PC-3 (cell line): ENCODE data around the gene NR2C2. TPM values are rescaled to one million over a fixed set of nuclear protein-coding genes. Genes with fewer than 3 reads are reported as not detected.
A peak's percentile ranks its signal among the peaks of the same experiment; 100 is the strongest.
"Not testable (repeated sequence)": the region's sequence is repeated elsewhere in the genome, so short reads cannot be mapped to it uniquely, and the experiment has no call there.

Experiments
- ATAC-seq: fragments of 200-7000 bp; cut with Tn5 transposase; 2 replicates; pipeline ENCODE4 v1.9.1; 2020; ENCODE audit warnings: mild to moderate bottlenecking, moderate library complexity
- BruUV-seq: library from RNA; stranded (reverse); fragments of 400-500 nt; replicated peaks from 2 replicates; lab custom pipeline; 2021; lab: Mats Ljungman, UMichigan
- CTCF ChIA-PET: fragments of 300-600 bp; sonication (Branson Sonifier 250); formaldehyde crosslinking; loops from one replicate; lab custom pipeline; 2022; ENCODE audit warnings: antibody characterized with exemption; lab: Charles Lee
- POLR2A ChIA-PET: fragments of 300-600 bp; sonication (Branson Sonifier 250); formaldehyde crosslinking; loops from one replicate; lab custom pipeline; 2022; ENCODE audit warnings: antibody characterized with exemption; ENCODE audit not compliant: unreplicated experiment; lab: Charles Lee
- DNase-seq: peaks from one replicate; pipeline ENCODE4 v3.0.0-alpha.2; 2015
- H2AFZ ChIP-seq: fragments of 300-600 bp; sonication (generic); 2 replicates; pipeline ENCODE4 v1.6.0; 2016; ENCODE audit warnings: antibody characterized with exemption, low read length
- H3F3A ChIP-seq: fragments of 300-600 bp; sonication (generic); one replicate; pipeline ENCODE4 v1.6.0; 2017; ENCODE audit warnings: antibody characterized with exemption, low read length, control low read depth, mild to moderate bottlenecking; ENCODE audit not compliant: unreplicated experiment
- H3K27ac ChIP-seq: fragments of 300-600 bp; sonication (generic); 2 replicates; pipeline ENCODE4 v1.5.1; 2016; ENCODE audit warnings: mild to moderate bottlenecking, low read length
- H3K27me3 ChIP-seq: fragments of 300-600 bp; sonication (generic); 2 replicates; pipeline ENCODE4 v1.6.1; 2016; ENCODE audit warnings: low read length, mixed read lengths
- H3K36me3 ChIP-seq: fragments of 300-600 bp; sonication (generic); 2 replicates; pipeline ENCODE4 v1.6.1; 2016; ENCODE audit warnings: low read depth, mixed run types, low read length, mixed read lengths
- H3K4me1 ChIP-seq: fragments of 300-600 bp; sonication (generic); 2 replicates; pipeline ENCODE4 v1.5.1; 2016; ENCODE audit warnings: low read length; ENCODE audit not compliant: insufficient read depth
- H3K4me2 ChIP-seq: fragments of 300-600 bp; sonication (generic); 2 replicates; pipeline ENCODE4 v1.6.0; 2016; ENCODE audit warnings: low read length
- H3K4me3 ChIP-seq: fragments of 300-600 bp; sonication (generic); 2 replicates; pipeline ENCODE4 v1.5.1; 2016; ENCODE audit warnings: mild to moderate bottlenecking, low read length, mixed read lengths
- H3K79me2 ChIP-seq: fragments of 300-600 bp; sonication (generic); 2 replicates; pipeline ENCODE4 v1.6.1; 2017; ENCODE audit warnings: low read length, mixed read lengths
- H3K9ac ChIP-seq: fragments of 300-600 bp; sonication (generic); 2 replicates; pipeline ENCODE4 v1.6.0; 2016; ENCODE audit warnings: mild to moderate bottlenecking, low read length
- H3K9me2 ChIP-seq: fragments of 300-600 bp; sonication (generic); replicated peaks from 2 replicates; pipeline ENCODE4 v1.6.1; 2016; ENCODE audit warnings: mixed run types, low read length, mixed read lengths
- H3K9me3 ChIP-seq: fragments of 300-600 bp; sonication (generic); 2 replicates; pipeline ENCODE4 v1.6.1; 2016; ENCODE audit warnings: low read length, mixed read lengths
- H4K20me1 ChIP-seq: fragments of 300-600 bp; sonication (generic); 2 replicates; pipeline ENCODE4 v1.6.1; 2016; ENCODE audit warnings: low read length, mixed read lengths
- CTCF ChIP-seq: fragments of 300-600 bp; sonication (generic); conservative IDR thresholded peaks from 2 replicates; pipeline ENCODE4 v1.5.1; 2017; ENCODE audit warnings: antibody characterized with exemption, low read depth, mild to moderate bottlenecking, low read length
- EZH2 ChIP-seq: fragments of 300-600 bp; sonication (generic); IDR thresholded peaks from one replicate; pipeline ENCODE4 v1.6.1; 2017; ENCODE audit warnings: antibody characterized with exemption, mild to moderate bottlenecking, low read length; ENCODE audit not compliant: unreplicated experiment
- EZH2phosphoT487 ChIP-seq: fragments of 300-600 bp; sonication (generic); IDR thresholded peaks from 2 replicates; pipeline ENCODE4 v1.6.1; 2018; ENCODE audit warnings: mild to moderate bottlenecking, antibody characterized with exemption, low read length, borderline replicate concordance
- intact Hi-C: fragments of 100-400 bp; cut with micrococcal nuclease; formaldehyde crosslinking; loops from 2 replicates; pipeline ENCODE4 v1.9.0; 2023
- total RNA-seq: library from RNA; depleted of rRNA; stranded (reverse); fragments of >200 nt; gene quantifications from 2 replicates; pipeline ENCODE4 v1.2.3, GENCODE V29; 2014

Gene NR2C2
- total RNA-seq, 1 experiment from 2014 or later = 21.9 TPM

GRCh38 chr3:14997941-14998340 lies 50.6 kb downstream of the NR2C2 start:
- ChIA-PET CTCF (no interaction called here), POLR2A (no interaction called here)
- Histone ChIP-seq H3K36me3 (0 out of 2 replicates have a peak, but pooled peaks cover 3% of the 10 kb centered on the region), H3K4me2 (no peak overlapping the region), H4K20me1 (no peaks in the 10 kb centered on the region), H2AFZ (no peak overlapping the region), H3F3A (no peaks in the 10 kb centered on the region), H3K79me2 (peaks cover 22% of the 10 kb centered on the region), H3K9me3 (no peaks in the 10 kb centered on the region), H3K9me2 (no peaks in the 10 kb centered on the region), H3K4me3 (no peak overlapping the region), H3K9ac (no peak overlapping the region), H3K27ac (no peak overlapping the region), H3K27me3 (no peaks in the 10 kb centered on the region), H3K4me1 (no peaks in the 10 kb centered on the region)
- intact Hi-C loops = loop anchor here (2.0 kb wide), 1 partner anchor 51 kb away; the partner anchor contains the start of gene NR2C2
- no TSS peak for BruUV-seq
- no peak for ATAC-seq
- no peak for TF ChIP-seq EZH2
- TF ChIP-seq EZH2phosphoT487 = no peak
- no peak for TF ChIP-seq CTCF
- DNase-seq = no peak

GRCh38 chr3:14999182-14999581 lies 51.8 kb downstream of the NR2C2 start:
- H3K4me2 ChIP-seq, DNase-seq, POLR2A ChIA-PET, BruUV-seq, H4K20me1 ChIP-seq, H3K27me3 ChIP-seq, H3K9me2 ChIP-seq, ATAC-seq, H3K4me1 ChIP-seq, H3K9ac ChIP-seq, H3K4me3 ChIP-seq, H3K9me3 ChIP-seq, H2AFZ ChIP-seq, H3K36me3 ChIP-seq, CTCF ChIA-PET, H3F3A ChIP-seq, H3K27ac ChIP-seq: not testable (repeated sequence)
- peaks cover 22% of the 10 kb centered on the region for H3K79me2 ChIP-seq
- intact Hi-C loops = loop anchor here (2.0 kb wide), 1 partner anchor 52 kb away; the partner anchor contains the start of gene NR2C2

GRCh38 chr3:15007681-15008141 lies 60.3 kb downstream of the NR2C2 start:
- Histone ChIP-seq H4K20me1 (no peaks in the 10 kb centered on the region), H3K27ac (no peak overlapping the region), H3K4me2 (no peak overlapping the region), H3F3A (no peaks in the 10 kb centered on the region), H3K9me2 (no peaks in the 10 kb centered on the region), H3K4me3 (no peak overlapping the region), H3K9ac (no peak overlapping the region), H3K27me3 (no peaks in the 10 kb centered on the region), H3K9me3 (no peaks in the 10 kb centered on the region), H3K36me3 (peaks cover 8% of the 10 kb centered on the region), H3K4me1 (no peaks in the 10 kb centered on the region), H3K79me2 (no peaks in the 10 kb centered on the region), H2AFZ (no peak overlapping the region)
- POLR2A ChIA-PET = no interaction called here
- intact Hi-C loops = no loop called here
- CTCF ChIA-PET = no interaction called here
- no peak for TF ChIP-seq EZH2
- TF ChIP-seq EZH2phosphoT487 = no peak
- no peak for TF ChIP-seq CTCF
- DNase-seq (peak; percentile 16), ATAC-seq (peak; percentile 70)
- BruUV-seq = no TSS peak
